LNCAP (cell line): ENCODE measurements around the gene AK4.

Experiments used
- TF ChIP-seq, protein P1 (sequence below): fragments of 450-650 bp; IDR thresholded peaks from 2 replicates; pipeline ENCODE4 v1.5.1; 2017; ENCODE audit warnings: mild to moderate bottlenecking

Gene AK4

DNA sequence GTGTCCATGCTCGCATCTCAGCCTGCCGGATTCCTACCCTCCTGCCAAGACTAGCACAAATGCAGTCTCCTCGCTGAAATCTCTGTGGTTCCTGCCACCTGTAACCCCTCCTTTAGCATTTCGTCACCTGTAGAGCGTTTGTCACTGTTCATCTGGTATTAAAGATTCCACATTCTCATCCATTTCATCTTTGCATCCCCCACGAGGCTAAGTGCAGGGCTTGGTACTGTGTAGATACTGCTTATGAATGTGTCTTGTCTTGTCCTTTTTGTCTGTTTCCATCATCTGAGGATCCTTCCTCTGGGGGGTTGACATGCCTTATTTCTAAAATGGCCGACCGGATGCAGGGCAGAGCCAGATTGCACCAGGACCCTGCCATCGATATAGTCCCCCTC lies 107.7 kb downstream of the AK4 start:
- TF ChIP-seq, protein P1, sequence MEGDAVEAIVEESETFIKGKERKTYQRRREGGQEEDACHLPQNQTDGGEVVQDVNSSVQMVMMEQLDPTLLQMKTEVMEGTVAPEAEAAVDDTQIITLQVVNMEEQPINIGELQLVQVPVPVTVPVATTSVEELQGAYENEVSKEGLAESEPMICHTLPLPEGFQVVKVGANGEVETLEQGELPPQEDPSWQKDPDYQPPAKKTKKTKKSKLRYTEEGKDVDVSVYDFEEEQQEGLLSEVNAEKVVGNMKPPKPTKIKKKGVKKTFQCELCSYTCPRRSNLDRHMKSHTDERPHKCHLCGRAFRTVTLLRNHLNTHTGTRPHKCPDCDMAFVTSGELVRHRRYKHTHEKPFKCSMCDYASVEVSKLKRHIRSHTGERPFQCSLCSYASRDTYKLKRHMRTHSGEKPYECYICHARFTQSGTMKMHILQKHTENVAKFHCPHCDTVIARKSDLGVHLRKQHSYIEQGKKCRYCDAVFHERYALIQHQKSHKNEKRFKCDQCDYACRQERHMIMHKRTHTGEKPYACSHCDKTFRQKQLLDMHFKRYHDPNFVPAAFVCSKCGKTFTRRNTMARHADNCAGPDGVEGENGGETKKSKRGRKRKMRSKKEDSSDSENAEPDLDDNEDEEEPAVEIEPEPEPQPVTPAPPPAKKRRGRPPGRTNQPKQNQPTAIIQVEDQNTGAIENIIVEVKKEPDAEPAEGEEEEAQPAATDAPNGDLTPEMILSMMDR = no peak

DNA sequence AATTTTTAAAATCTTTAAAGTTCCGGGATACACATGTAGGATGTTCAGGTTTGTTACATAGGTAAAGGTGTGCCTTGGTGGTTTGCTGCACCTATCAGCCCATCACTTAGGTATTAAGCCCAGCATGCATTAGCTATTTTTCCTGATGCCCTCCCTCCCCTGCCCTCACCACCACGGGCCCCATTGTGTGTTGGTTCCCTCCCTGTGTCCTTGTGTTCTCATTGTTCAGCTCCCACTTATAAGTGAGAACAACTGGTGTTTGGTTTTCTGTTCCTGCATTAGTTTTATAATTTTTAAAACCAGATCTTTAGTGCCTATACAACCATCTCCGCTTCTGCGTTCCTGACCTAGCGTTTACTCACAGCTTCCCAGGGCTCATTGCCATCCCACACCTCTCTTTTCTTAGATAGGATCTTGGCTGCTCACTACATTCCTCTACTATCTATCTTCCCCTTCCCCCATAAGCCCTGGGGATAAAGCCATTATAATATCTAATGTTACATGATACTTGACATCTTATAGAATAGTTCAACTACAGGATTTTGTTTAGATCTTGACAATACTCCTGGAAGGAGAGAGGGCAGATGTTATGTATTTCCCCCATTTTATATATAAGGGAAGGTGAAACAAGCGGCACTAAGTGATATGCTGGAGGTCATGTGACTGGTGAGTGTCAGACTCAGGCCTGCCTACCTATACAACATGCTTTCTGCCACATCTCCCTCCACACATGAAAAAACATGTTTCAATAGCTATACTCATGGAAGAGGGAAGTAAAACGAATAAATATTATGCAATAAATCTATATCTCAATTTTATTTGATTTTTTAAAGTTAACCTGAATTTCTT lies 109.1 kb downstream of the AK4 start:
- TF ChIP-seq, protein P1 = no peak

DNA sequence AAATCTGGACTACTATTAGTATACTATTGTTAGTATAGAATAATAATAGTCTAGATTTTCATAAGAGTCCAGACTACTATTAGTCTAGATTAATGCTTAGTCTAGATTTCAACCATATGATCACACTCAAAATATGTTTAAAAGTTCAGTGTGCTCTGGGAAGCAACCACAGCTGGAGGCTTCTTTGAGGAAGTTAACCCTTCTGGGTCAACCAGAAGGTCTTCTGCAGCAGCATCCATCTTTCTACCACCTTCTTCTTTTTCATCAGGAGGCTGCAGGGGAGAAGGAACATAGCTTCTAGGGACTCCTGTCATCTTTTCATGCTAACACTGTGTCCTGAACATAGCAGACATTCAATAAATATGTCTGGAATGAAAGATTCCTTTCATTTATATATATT lies 110.1 kb downstream of the AK4 start:
- TF ChIP-seq, protein P1 = no peak

DNA sequence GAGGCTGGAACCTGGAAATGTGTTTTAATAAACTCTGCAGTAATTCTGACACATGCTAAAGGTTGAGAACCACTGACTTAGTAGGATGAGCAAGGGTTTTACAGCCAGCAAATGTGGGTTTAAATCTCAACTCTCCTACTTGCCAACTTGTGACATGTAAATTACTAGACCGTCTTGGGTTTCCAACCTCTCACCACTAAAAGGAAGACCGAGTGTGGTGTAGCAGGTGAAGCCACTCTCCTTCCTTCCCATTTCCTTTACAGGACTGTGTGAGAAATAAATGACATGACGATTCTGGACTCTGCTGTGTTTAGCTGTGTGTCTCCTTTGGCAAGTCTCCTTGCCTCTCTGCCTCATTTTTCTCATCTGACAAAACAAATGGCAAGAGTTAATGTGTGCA lies 111.8 kb downstream of the AK4 start:
- TF ChIP-seq, protein P1 = no peak

DNA sequence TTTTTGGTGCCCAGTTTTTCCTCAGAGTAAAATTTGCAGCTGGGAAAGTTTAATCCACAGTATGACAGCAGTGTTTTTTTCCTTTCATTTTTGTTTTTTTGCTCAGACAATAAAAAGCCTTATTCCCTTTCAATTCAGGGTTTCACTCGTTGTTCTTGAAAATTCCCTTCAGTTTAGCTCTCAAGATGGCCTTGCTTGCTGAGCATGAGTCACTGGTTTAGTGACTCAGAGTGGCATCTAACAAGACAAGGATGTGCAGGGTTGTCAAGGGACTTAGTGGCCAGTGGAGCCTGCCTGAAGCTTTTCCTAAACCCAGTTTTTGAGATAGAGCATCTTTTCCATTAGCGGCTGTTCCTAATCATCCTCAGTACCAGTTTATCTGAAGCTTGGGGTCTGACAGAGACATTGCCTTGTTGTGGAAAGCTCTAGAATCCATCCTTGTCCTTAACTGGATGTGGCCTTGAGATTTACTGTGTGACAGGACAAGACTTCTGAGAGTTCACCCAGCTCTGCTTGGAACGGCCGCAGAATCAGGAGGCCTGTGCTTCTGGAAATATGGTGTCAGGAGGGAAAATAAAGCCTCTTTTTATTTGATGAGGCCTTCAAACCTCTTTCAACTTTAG lies 113.0 kb downstream of the AK4 start:
- TF ChIP-seq, protein P1 = no peak

DNA sequence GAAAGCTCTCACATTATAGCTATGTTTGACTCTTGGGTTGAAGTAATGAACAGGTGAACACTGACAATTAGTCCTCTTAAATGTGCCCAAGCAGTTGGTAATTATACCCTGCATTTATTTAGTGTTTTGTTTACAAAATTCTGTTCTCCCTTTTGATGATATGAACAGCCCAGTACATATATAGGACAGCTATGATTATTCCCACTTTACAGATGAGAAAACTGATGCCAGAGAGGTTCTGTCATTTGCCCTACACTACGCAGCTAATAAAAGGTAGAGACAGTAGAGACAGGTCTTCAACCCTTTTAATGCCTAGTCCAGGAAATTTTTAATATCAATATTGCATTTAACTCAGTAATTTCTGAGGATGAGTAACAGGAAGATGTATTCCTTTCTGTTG lies 115.3 kb downstream of the AK4 start:
- TF ChIP-seq, protein P1 = no peak

DNA sequence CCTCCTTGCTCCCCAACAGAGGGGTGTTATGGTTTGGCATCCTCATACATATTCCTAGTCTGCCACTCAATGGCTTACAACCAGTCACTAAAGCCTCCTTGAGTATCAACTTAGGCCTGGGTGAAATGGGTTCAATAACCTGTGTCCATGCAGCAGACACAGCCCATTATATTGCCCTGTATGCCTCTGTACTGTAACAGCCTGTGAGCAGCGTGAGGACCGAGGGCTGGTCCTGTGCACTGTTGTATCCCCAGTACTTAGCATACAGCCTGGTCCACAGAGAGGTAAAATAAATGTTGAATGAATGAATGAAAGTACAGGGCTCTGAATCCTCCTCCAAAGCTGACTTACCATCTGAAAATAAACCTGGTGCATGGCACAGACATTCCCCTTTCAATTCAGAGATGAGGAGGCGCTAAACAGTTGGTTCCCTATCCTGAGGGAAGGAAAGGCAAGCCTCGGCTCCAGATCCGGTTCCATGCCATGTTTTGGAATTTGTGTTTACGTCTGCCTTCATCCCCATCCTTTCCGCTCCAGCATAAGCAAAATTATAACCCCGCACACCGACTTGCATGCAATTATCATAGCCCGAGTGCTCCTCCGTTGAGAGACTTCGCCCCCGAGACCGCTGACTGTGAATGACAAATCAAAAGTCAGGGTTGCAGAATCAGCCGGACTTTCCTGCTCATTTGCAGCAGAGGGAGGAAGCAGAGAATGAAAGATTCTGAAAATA lies 116.4 kb downstream of the AK4 start:
- TF ChIP-seq, protein P1 = no peak
